GM19023 (cell line): ENCODE data around the gene TBATA.
"Not testable (repeated sequence)": the region's sequence is repeated elsewhere in the genome, so short reads cannot be mapped to it uniquely, and the experiment has no call there.

Experiments used
- ATAC-seq: cut with Tn5 transposase; IDR thresholded peaks from one replicate; pipeline ENCODE4 v1.9.1; 2021; ENCODE audit warnings: mild to moderate bottlenecking, moderate library complexity; ENCODE audit not compliant: unreplicated experiment

Gene TBATA

GRCh38 chr10:70779511-70780369, 5.4 kb downstream of the TBATA start:
- no peak for ATAC-seq

GRCh38 chr10:70779088-70779487, 6.1 kb downstream of the TBATA start:
- no peak for ATAC-seq

GRCh38 chr10:70778267-70778924, 6.8 kb downstream of the TBATA start:
- no peak for ATAC-seq

GRCh38 chr10:70777063-70777875, 7.9 kb downstream of the TBATA start:
- no peak for ATAC-seq

GRCh38 chr10:70776455-70777005, 8.6 kb downstream of the TBATA start:
- no peak for ATAC-seq

- ATAC-seq = no peak
Observed at GRCh38 chr10:70775679-70776454, 9.3 kb downstream of the TBATA start.

- ATAC-seq = no peak
Observed at GRCh38 chr10:70774810-70775678, 10.1 kb downstream of the TBATA start.

- no peak for ATAC-seq
Observed at GRCh38 chr10:70773965-70774809, 11.0 kb downstream of the TBATA start.

- ATAC-seq = no peak
Observed at GRCh38 chr10:70773461-70773860, 11.7 kb downstream of the TBATA start.

GRCh38 chr10:70772627-70773026, 12.6 kb downstream of the TBATA start:
- no peak for ATAC-seq

- no peak for ATAC-seq
Observed at GRCh38 chr10:70771311-70772194, 13.6 kb downstream of the TBATA start.

- ATAC-seq = not testable (repeated sequence)
Observed at GRCh38 chr10:70770516-70770915, 14.7 kb downstream of the TBATA start.

GRCh38 chr10:70770001-70770400, 15.2 kb downstream of the TBATA start:
- no peak for ATAC-seq

GRCh38 chr10:70769121-70769520, 16.1 kb downstream of the TBATA start:
- no peak for ATAC-seq

- not testable (repeated sequence) for ATAC-seq
Observed at GRCh38 chr10:70768026-70768685, 17.0 kb downstream of the TBATA start.

- no peak for ATAC-seq
Observed at GRCh38 chr10:70765794-70766594, 19.2 kb downstream of the TBATA start.
